ENCODE measurements around the gene NFE2L2. TPM values are rescaled to one million over a fixed set of nuclear protein-coding genes. Genes with fewer than 3 reads are reported as not detected.

Gene NFE2L2
- total and polyA plus RNA-seq, 9 of the 15 experiments (the other 6 are each of a cell fraction or from before 2014, with no cell fraction given): 29.3 to 120 (median 59.3) TPM

DNA sequence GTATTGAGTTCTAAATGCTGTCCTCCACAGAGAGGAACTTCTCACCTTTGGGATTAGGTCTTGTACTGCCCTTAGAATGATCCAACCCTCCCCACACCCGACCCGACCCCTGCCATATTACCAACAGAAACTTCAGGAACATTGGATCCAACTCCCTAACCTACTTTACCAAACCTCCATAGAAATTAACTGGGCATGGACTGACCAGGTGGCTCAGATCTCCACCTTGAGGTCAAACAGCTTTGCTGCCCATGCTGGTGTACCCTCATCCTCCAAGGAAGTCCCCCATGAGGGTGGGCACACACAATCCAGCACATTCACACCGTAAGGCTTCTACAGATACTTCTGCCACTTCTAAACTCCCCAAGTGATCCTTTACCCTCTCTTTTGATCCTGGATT, 21.5 kb downstream of the NFE2L2 start (continued):
- TF ChIP-seq SRSF3 (IDR thresholded peaks at IDR 0.05; ENCODE audit: insufficient read depth, low read length) (no peak), TBL1XR1 (IDR thresholded peaks at IDR 0.05; ENCODE audit: low read length in 2 of 2) (no peak), RBM14 (IDR thresholded peaks at IDR 0.05; ENCODE audit: borderline replicate concordance, insufficient read depth, low read depth, low read length) (no peak), TOE1 (IDR thresholded peaks at IDR 0.05; ENCODE audit: borderline replicate concordance) (no peak), TOE1 (CRISPR knock-in tag; IDR thresholded peaks at IDR 0.05; ENCODE audit: borderline replicate concordance, low read depth) (no peak), ZNF324 (CRISPR knock-in tag; IDR thresholded peaks at IDR 0.05) (no peak), ZNF77 (CRISPR knock-in tag; IDR thresholded peaks at IDR 0.05) (no peak), ZNF589 (CRISPR knock-in tag; IDR thresholded peaks at IDR 0.05; ENCODE audit: low read depth) (0 out of 2 replicates have a peak, but pooled peaks have one; percentile 1), MAFK (IDR thresholded peaks at IDR 0.05; ENCODE audit: low read length) (no peak), PURB (CRISPR knock-in tag; IDR thresholded peaks at IDR 0.05; ENCODE audit: low read depth) (no peak), GATAD2A (IDR thresholded peaks at IDR 0.05) (0 out of 2 replicates have a peak, but pooled peaks have one; percentile 33), MYC (IDR thresholded peaks at IDR 0.05; ENCODE audit: low read depth, low read length) (no peak), MYC (CRISPR knock-in tag; IDR thresholded peaks at IDR 0.05; ENCODE audit: borderline replicate concordance, low read depth) (no peak), ZNF134 (CRISPR knock-in tag; conservative IDR thresholded peaks at IDR 0.05) (no peak), CBX2 (IDR thresholded peaks at IDR 0.05; ENCODE audit: insufficient read depth, low read length, poor library complexity, severe bottlenecking) (no peak), TAF7 (tag; IDR thresholded peaks at IDR 0.05) (no peak), RAD21 (CRISPR knock-in tag; conservative IDR thresholded peaks at IDR 0.05 in 1 of 2, IDR thresholded peaks at IDR 0.05 in 1 of 2) (0 out of 4 replicates have a peak, but pooled peaks of 1 of the 2 experiments have one; percentile 5), TBP (optimal IDR thresholded peaks at IDR 0.05; ENCODE audit: low read depth, low read length) (no peak), FOXJ3 (CRISPR knock-in tag; IDR thresholded peaks at IDR 0.05) (no peak)
- TF ChIP-seq, protein P1, sequence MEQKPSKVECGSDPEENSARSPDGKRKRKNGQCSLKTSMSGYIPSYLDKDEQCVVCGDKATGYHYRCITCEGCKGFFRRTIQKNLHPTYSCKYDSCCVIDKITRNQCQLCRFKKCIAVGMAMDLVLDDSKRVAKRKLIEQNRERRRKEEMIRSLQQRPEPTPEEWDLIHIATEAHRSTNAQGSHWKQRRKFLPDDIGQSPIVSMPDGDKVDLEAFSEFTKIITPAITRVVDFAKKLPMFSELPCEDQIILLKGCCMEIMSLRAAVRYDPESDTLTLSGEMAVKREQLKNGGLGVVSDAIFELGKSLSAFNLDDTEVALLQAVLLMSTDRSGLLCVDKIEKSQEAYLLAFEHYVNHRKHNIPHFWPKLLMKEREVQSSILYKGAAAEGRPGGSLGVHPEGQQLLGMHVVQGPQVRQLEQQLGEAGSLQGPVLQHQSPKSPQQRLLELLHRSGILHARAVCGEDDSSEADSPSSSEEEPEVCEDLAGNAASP (IDR thresholded peaks at IDR 0.05): no peak
- TF ChIP-seq, protein P2, sequence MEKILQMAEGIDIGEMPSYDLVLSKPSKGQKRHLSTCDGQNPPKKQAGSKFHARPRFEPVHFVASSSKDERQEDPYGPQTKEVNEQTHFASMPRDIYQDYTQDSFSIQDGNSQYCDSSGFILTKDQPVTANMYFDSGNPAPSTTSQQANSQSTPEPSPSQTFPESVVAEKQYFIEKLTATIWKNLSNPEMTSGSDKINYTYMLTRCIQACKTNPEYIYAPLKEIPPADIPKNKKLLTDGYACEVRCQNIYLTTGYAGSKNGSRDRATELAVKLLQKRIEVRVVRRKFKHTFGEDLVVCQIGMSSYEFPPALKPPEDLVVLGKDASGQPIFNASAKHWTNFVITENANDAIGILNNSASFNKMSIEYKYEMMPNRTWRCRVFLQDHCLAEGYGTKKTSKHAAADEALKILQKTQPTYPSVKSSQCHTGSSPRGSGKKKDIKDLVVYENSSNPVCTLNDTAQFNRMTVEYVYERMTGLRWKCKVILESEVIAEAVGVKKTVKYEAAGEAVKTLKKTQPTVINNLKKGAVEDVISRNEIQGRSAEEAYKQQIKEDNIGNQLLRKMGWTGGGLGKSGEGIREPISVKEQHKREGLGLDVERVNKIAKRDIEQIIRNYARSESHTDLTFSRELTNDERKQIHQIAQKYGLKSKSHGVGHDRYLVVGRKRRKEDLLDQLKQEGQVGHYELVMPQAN (IDR thresholded peaks at IDR 0.05; ENCODE audit: borderline replicate concordance): no peak
- TF ChIP-seq, protein P3, sequence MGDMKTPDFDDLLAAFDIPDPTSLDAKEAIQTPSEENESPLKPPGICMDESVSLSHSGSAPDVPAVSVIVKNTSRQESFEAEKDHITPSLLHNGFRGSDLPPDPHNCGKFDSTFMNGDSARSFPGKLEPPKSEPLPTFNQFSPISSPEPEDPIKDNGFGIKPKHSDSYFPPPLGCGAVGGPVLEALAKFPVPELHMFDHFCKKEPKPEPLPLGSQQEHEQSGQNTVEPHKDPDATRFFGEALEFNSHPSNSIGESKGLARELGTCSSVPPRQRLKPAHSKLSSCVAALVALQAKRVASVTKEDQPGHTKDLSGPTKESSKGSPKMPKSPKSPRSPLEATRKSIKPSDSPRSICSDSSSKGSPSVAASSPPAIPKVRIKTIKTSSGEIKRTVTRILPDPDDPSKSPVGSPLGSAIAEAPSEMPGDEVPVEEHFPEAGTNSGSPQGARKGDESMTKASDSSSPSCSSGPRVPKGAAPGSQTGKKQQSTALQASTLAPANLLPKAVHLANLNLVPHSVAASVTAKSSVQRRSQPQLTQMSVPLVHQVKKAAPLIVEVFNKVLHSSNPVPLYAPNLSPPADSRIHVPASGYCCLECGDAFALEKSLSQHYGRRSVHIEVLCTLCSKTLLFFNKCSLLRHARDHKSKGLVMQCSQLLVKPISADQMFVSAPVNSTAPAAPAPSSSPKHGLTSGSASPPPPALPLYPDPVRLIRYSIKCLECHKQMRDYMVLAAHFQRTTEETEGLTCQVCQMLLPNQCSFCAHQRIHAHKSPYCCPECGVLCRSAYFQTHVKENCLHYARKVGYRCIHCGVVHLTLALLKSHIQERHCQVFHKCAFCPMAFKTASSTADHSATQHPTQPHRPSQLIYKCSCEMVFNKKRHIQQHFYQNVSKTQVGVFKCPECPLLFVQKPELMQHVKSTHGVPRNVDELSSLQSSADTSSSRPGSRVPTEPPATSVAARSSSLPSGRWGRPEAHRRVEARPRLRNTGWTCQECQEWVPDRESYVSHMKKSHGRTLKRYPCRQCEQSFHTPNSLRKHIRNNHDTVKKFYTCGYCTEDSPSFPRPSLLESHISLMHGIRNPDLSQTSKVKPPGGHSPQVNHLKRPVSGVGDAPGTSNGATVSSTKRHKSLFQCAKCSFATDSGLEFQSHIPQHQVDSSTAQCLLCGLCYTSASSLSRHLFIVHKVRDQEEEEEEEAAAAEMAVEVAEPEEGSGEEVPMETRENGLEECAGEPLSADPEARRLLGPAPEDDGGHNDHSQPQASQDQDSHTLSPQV (IDR thresholded peaks at IDR 0.05): no peak

Measured in K562 (cell line).